ENCODE measurements around the gene NMUR1.

The NMUR1 gene

DNA sequence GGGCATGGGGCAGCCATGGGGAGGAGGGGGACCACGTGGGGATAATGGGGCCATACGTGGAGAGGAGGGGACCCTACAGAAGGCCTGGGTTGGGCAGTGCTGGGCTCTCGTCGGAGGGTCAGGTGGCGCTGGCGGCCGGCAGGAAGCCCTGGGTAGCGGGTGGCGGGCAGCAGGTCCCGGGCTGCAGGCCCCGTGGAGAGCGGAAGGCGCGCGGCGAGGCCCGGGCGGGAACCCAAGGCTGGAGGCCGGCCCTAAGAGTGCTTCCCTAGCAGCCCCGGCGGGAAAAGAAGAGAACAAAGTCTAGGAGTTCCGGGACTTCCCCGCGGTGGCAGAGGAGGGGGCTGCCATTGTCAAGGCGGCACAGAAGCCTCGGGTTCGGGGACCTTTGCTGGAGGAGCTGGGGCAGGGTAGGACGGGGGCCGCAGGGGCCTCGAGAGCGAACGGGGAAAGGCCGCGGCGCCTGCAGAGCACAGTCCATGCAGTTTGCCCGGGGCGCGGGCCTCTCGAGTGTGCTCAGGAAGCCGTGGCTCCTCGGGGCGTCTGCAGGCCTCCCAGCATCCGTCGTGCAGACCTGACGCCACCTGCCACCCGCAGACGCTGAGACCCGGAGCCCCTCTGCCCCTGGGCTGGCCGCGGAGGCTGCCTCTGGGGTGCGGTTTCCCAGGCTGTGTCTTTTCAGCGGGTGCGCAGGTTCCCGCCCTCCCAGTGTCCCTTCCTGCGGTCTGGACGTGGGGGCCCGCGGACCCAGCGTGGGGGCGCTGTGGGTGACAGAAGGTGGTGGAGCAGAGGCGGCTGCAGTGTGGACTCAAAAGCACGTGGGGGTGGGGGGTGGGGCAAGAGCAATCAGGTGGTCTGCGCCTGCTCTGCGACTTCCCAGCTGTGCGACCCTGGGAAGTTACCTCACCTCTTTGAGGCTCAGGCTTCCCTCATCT, 46.6 kb downstream of the NMUR1 start:
- DNase-seq = peak; percentile 38

- peak; percentile 89 for DNase-seq
Observed at GRCh38 chr2:231482806-231483391, 47.3 kb downstream of the NMUR1 start.

GRCh38 chr2:231480781-231481180, 49.5 kb downstream of the NMUR1 start:
- DNase-seq = no peak

- DNase-seq = no peak
Observed at GRCh38 chr2:231479455-231479854, 50.8 kb downstream of the NMUR1 start.

GRCh38 chr2:231476920-231477319, 53.3 kb downstream of the NMUR1 start:
- DNase-seq = no peak

DNA sequence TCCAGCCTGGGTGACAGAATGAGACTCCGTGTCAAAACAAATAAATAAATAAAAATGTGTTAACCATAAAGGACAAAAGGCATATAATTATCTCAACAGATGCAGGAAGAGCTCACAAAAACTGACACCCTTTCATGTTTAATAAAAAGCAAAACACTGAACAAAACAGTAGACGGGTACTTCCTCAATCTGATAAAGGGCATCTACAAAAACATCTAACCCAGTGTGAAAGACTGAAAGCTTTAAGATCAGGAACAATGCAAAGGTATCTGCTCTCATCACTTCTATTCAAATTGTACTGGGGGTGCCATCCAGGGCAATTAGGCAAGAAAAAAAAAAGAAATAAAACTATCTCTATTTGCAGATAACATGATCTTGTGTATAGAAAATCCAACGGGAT, 54.3 kb downstream of the NMUR1 start:
- no peak for DNase-seq

Data from retina (tissue), 1 donor.